K562 (cell line): ENCODE results near the gene GARIN5B. TPM values are rescaled to one million over a fixed set of nuclear protein-coding genes. Genes with fewer than 3 reads are reported as not detected.

ENCODE experiments used
- CREB5 ChIP-seq: fragments of 250-450 bp; sonication (Bioruptor Pico); IDR thresholded peaks from 2 replicates; pipeline ENCODE4 v1.5.0; 2020; ENCODE audit warnings: mild to moderate bottlenecking
- E2F6 ChIP-seq, 2 experiments: IDR thresholded peaks; 2 replicates each; pipeline ENCODE4 v1.6.1; 2011; ENCODE audit warnings: borderline replicate concordance in 1 of 2, control low read depth in 1 of 2, low read depth in 1 of 2, low read length in 1 of 2, mild to moderate bottlenecking in 1 of 2, mixed read lengths in 1 of 2, moderate library complexity in 1 of 2; ENCODE audit not compliant: insufficient read depth in 1 of 2, insufficient read length in 1 of 2, poor library complexity in 1 of 2, severe bottlenecking in 1 of 2; ENCODE audit errors: extremely low read depth in 1 of 2
- E2F8 ChIP-seq: fragments of 450-650 bp; IDR thresholded peaks from 2 replicates; pipeline ENCODE4 v1.7.1; 2018; ENCODE audit warnings: mild to moderate bottlenecking, low read depth; ENCODE audit not compliant: partially characterized antibody
- EHMT2 ChIP-seq: fragments of 450-650 bp; IDR thresholded peaks from 2 replicates; pipeline ENCODE4 v1.6.1; 2018; ENCODE audit warnings: antibody characterized with exemption
- POLR2H ChIP-seq: IDR thresholded peaks from 2 replicates; pipeline ENCODE4 v1.6.1; 2016; ENCODE audit warnings: missing genetic modification characterization, low read depth, mild to moderate bottlenecking, control low read depth, missing compliant biosample characterization, moderate library complexity
- PRDM10 ChIP-seq: fragments of 450-650 bp; IDR thresholded peaks from 2 replicates; pipeline ENCODE4 v1.6.1; 2018; ENCODE audit not compliant: partially characterized antibody
- RBM22 ChIP-seq: fragments of 200-400 bp; formaldehyde crosslinking; IDR thresholded peaks from 2 replicates; pipeline ENCODE4 v1.6.1; 2018; ENCODE audit warnings: low read length, low read depth; ENCODE audit not compliant: poor library complexity, severe bottlenecking
- SMARCA4 ChIP-seq: fragments of 450-650 bp; IDR thresholded peaks from 2 replicates; pipeline ENCODE4 v1.6.1; 2016
- TBL1XR1 ChIP-seq, 2 experiments: IDR thresholded peaks; 2 replicates each; pipeline ENCODE4 v1.6.1; 2012; ENCODE audit warnings: improper control_type of control experiment in 2 of 2, low read length in 2 of 2, mild to moderate bottlenecking in 1 of 2
- U2AF2 ChIP-seq: fragments of 200-400 bp; formaldehyde crosslinking; optimal IDR thresholded peaks from 2 replicates; pipeline ENCODE3; 2017; ENCODE audit warnings: low read depth, mild to moderate bottlenecking, low read length
- ZSCAN32 ChIP-seq: fragments of 450-650 bp; formaldehyde crosslinking; IDR thresholded peaks from 2 replicates; pipeline ENCODE4 v1.4.0; 2020; ENCODE audit warnings: mild to moderate bottlenecking, moderate library complexity
- polyA plus RNA-seq, 8 experiments: library from polyadenylated mRNA; depleted of rRNA in 4 of 8; stranded (reverse) in 5 of 8; unstranded in 3 of 8; fragments of >200 nt; fragmentation: Nextera tagmentation in 2 of 8; fragmentation: Illumina TruSeq in 1 of 8; extraction: Ambion mirVana in 2 of 8; extraction: Trizol in 1 of 8; gene quantifications; 2 replicates each; pipeline versions ENCODE4 v1.2.1 to v1.2.3, GENCODE V29; 2011 to 2014; ENCODE audit warnings: inconsistent platforms in 1 of 8, missing spikeins in 1 of 8
- total RNA-seq, 7 experiments: library from RNA; depleted of rRNA in 6 of 7; stranded (reverse); fragments of >200 nt in 6 of 7; fragmentation: Illumina TruSeq in 2 of 7; extraction: Trizol in 2 of 7; gene quantifications; 2 replicates each; pipeline versions ENCODE4 v1.2.1 to v1.2.3, GENCODE V29; 2011 to 2021; ENCODE audit warnings: low replicate concordance in 1 of 7
- TF ChIP-seq, protein P1 (sequence below): fragments of 450-650 bp; formaldehyde crosslinking; conservative IDR thresholded peaks from 2 replicates; pipeline ENCODE4 v1.4.0; 2022; ENCODE audit warnings: mild to moderate bottlenecking, missing genetic modification characterization
- TF ChIP-seq, protein P2 (sequence below): sonication (generic); formaldehyde crosslinking; IDR thresholded peaks from 2 replicates; pipeline ENCODE4 v1.8.0; 2022; ENCODE audit warnings: mild to moderate bottlenecking, missing genetic modification reagents
- TF ChIP-seq, protein P3 (sequence below): fragments of 250-450 bp; sonication (Bioruptor Pico); IDR thresholded peaks from 2 replicates; pipeline ENCODE4 v1.8.0; 2021; ENCODE audit warnings: moderate library complexity, mild to moderate bottlenecking, inconsistent platforms

Gene GARIN5B
- total and polyA plus RNA-seq, 9 of the 15 experiments (the other 6 are each of a cell fraction or from before 2014, with no cell fraction given) = not detected

DNA sequence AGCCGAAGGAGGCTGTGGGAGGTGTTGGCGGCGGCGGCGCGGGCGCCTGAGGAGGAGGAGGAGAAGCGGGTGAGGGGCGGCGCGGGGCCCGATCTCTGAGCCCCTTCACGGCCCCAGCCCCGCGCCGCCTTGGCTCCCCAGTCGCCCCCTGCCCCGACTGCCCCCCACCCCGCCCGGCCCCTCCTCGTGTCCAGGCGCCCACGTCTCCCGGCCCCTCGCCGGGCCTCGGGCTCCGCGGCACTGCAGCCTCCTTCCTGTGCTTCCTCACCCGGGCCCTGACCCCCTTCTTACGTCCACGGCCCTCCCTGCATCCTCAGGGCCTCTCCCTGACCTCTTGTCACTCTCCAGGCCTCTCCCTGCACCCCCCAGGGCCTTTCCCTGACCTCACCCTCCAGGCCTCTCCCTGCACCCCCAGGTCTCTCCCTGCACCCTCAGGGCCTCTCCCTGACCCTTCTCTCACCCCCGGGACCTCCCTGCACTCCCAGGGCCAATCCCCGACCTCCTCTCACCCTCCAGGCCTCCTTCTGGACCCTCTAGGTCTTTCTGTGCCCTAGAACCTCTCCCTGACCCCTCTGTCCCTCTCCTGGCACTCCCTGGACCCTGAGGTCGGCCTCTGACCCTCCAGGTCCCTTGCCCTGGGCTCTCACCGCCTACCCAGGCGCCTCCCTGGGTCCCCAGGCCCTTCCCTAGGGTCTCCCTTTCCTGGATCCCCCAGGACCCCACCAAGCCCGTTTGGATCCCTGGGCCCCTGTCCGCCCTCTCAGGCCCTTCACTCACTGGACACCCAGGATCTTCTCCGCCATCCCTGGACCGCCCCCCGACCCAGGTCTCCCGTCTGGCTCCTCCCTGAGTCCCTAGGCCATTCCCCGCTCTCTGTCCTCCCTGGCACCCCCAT, 22.9 kb downstream of the GARIN5B start (continued):
- TF ChIP-seq PRDM10 (no peak), E2F6 (IDR thresholded peaks at IDR 0.05; ENCODE audit: borderline replicate concordance in 1 of 2, extremely low read depth in 1 of 2, insufficient read depth in 1 of 2, insufficient read length in 1 of 2, low read depth in 1 of 2, low read length in 1 of 2, poor library complexity in 1 of 2, severe bottlenecking in 1 of 2) (no peak), U2AF2 (no peak), CREB5 (CRISPR knock-in tag) (no peak), ZSCAN32 (CRISPR knock-in tag) (no peak), TBL1XR1 (IDR thresholded peaks at IDR 0.05; ENCODE audit: low read length in 2 of 2) (no peak), RBM22 (no peak), SMARCA4 (no peak), EHMT2 (no peak), POLR2H (tag) (no peak), E2F8 (no peak)
- TF ChIP-seq, protein P1, sequence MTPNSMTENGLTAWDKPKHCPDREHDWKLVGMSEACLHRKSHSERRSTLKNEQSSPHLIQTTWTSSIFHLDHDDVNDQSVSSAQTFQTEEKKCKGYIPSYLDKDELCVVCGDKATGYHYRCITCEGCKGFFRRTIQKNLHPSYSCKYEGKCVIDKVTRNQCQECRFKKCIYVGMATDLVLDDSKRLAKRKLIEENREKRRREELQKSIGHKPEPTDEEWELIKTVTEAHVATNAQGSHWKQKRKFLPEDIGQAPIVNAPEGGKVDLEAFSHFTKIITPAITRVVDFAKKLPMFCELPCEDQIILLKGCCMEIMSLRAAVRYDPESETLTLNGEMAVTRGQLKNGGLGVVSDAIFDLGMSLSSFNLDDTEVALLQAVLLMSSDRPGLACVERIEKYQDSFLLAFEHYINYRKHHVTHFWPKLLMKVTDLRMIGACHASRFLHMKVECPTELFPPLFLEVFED (CRISPR knock-in tag) = no peak
- TF ChIP-seq, protein P2, sequence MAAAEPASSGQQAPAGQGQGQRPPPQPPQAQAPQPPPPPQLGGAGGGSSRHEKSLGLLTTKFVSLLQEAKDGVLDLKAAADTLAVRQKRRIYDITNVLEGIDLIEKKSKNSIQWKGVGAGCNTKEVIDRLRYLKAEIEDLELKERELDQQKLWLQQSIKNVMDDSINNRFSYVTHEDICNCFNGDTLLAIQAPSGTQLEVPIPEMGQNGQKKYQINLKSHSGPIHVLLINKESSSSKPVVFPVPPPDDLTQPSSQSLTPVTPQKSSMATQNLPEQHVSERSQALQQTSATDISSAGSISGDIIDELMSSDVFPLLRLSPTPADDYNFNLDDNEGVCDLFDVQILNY = no peak
- TF ChIP-seq, protein P3, sequence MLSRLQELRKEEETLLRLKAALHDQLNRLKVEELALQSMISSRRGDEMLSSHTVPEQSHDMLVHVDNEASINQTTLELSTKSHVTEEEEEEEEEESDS = no peak
